ENCODE data around the gene RNF38.
"Not testable (repeated sequence)": the region's sequence is repeated elsewhere in the genome, so short reads cannot be mapped to it uniquely, and the experiment has no call there.

RNF38 gene

DNA sequence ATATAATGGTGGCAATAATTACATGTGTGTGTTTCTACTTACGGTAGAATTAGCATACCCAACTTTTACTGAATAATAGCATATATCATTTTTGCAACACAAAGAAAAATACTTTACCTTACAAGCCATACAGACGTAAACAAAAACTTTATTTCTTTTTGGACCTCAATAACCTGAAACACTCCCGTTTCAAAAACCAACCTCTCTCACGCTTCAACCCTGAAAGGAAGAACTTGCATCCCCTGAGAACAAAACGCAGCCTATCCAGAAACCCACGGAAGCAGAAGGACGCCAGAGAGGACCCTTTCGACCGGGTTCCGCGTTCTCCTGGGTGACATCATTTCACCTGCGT lies at the start of gene RNF38:
TSS of gene RNF38 (minus strand) at position 290 of the 352 bp plus-strand sequence. CDS start at position 129, 161 bp downstream.
- DNase-seq (ENCODE audit: low read depth) = no peak

DNA sequence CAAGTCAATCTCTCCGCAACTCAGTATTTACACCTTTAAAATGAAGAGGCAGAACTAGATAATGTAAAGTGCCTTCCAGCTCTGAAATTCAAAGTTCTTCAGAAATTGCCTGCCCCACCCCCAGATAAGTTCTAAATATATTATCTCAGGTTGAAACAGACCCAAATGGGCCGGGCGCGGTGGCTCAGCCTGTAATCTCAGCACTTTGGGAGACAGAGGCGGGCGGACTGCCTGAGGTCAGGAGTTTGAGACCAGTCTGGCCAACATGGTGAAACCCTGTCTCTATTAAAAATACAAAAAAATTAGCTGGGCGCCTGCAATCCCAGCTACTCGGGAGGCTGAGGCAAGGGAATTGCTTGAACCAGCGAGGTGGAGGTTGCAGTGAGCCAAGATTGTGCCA lies 48.5 kb upstream of the RNF38 start:
- not testable (repeated sequence) for DNase-seq (ENCODE audit: low read depth)

- no peak for DNase-seq (ENCODE audit: low read depth)
Observed at GRCh38 chr9:36448017-36448416, 47.9 kb upstream of the RNF38 start.

DNA sequence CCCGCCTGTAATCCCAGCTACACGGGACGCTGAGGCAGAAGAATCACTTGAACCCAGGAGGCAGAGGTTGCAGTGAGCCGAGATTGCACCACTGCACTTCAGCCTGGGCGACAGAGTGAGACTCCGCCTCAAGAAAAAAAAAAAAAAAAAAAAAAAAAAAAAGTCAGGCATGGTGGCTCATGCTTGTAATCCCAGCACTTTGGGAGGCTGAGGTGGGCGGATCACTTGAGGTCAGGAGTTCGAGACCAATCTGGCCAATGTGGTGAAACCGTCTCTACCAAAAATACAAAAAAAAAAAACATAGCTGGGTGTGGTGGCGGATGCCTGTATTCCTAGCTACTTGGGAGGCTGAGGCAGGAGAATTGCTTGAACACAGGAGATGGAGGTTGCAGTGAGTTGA lies 46.6 kb upstream of the RNF38 start:
- DNase-seq (ENCODE audit: low read depth) = not testable (repeated sequence)

DNA sequence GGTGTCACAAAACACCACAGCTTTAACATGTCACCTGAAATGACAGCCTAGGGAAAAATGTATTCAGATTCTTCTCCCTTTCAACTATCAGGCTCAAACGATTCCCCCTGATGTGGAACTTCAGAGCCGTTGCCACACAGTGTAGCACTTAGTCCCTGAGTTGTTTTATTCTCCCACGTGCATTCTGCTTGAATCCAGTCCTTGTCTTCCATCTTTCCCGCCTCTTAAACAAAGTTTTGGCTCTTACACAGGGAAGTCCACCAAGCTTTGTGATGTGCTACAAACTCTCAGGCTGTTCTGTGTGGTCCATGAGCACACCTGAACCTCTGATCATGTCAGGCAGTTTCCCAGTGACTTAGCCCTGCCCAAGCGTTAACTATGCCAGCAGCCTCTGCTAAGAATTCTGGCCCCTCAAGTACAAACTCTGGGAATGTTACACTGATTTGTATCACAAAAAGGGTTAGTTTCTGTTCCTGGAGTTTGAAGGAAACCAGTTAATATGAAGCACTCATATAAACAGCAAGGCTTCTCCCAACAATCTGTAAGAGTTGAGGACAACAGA lies 45.8 kb upstream of the RNF38 start:
- DNase-seq (ENCODE audit: low read depth) = no peak

GRCh38 chr9:36444203-36444602 lies 44.1 kb upstream of the RNF38 start:
- DNase-seq (ENCODE audit: low read depth) = no peak

DNA sequence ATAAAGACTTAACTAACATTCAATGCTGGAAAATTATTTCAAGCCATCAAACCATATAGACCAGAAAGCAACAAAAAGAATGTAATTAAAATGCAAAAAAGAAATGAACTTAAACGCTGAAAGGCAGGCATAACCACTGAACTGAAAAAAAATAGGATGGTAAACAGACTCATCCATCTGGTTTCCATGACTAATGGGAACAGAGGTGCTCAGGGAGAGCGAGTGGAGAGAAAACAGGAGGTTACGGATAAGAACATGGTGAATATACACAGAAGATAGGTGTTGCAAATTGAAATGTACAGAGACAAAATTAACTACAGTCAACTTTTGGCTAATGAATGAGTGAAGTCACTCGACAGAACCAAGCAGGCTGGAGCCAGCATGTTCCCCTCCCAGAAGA lies 43.5 kb upstream of the RNF38 start:
- peak; percentile 71 for DNase-seq (ENCODE audit: low read depth)

DNA sequence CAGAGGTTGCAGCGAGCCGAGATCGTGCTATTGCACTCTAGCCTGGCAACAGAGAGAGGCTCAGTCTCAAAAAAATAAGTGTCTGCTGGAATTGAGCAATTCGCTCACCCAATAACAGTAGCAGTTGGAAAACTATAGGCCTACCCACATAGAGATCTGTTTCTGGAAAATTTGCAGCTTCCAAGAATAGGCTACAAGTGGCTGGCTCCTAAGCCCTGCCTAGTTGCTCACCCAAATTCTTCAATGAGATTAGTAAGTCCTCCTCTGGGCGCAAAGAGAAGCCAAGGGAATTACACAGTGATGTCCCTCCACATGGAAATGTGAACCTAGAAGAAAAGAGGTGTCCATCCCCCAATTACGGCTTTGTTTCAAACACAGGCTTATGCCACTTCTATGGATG lies 42.6 kb upstream of the RNF38 start:
- DNase-seq (ENCODE audit: low read depth) = no peak

DNA sequence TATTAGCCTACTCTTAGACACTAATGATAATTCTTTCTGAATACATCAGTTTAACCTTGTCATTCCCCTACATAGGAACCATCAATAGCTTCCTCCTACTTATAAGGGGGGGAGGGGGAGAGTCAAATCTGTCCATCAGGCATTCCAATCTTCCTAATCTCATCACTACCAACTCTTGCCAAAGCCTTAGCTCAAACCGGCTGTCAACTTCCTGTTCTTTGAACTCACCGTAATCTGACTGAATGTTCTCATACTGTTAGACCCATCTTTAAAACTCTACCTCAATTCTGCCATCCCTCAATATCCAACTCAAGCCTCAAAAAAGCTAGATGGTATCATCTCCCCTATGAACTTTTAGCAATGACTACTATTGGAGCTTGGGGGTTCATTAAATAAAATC lies 41.9 kb upstream of the RNF38 start:
- peak; percentile 27 for DNase-seq (ENCODE audit: low read depth)

GRCh38 chr9:36438536-36439236 lies 38.6 kb upstream of the RNF38 start:
- DNase-seq (ENCODE audit: low read depth) = no peak

DNA sequence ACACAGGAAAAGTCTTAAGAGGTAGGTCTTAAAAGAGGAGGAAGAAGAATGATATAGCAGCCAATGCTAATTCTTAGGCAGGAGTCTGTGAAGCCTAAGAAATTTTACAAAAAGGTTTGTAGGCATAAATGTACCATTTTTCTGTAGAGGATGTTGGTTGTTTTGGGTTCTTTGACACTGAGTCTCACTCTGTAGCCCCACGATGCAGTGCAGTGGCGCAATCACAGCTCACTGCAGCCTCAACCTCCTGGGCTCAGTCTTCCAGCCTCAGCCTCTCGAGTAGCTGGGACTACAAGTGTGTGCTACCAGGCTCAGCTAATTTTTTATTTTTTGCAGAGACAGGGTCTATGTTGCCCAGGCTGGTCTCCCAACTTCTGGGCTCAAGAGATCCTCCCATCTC lies 37.7 kb upstream of the RNF38 start:
- DNase-seq (ENCODE audit: low read depth) = no peak

DNA sequence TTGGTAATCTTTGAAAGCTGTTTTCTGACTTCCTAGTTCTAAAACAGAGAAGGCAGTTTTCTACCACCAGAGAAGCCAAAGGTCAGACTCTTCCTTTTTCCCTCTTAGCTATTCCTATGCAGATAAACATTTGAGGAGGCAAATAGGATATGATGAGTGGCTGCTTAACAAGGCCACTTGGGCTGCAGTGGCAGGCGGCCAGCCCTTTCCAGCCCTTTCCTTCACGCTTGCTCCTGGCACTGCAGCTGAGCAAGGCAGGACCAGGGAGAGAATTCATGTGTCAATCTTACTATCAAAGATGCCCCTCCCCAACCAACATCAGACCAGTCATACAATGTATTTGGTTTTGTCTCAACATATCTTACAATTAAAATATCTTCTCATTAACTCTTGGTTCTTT lies 36.8 kb upstream of the RNF38 start:
- no peak for DNase-seq (ENCODE audit: low read depth)

DNA sequence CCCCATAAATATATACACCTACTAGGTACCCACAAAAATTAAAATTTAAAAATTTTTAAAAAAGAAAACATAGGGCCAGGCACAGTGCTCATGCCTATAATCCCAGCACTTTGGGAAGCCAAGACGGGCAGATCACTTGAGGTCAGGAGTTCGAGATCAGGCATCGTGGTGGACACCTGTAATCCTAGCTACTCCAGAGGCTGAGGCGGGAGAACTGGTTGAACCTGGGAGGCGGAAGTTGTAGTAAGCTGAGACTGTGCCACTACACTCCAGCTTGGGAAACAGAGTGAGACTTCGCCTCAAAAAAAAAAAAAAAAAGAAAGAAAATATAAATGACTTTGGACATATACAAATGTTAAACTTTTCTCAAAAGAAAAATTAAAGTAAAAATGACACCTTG lies 33.3 kb upstream of the RNF38 start:
- no peak for DNase-seq (ENCODE audit: low read depth)

DNA sequence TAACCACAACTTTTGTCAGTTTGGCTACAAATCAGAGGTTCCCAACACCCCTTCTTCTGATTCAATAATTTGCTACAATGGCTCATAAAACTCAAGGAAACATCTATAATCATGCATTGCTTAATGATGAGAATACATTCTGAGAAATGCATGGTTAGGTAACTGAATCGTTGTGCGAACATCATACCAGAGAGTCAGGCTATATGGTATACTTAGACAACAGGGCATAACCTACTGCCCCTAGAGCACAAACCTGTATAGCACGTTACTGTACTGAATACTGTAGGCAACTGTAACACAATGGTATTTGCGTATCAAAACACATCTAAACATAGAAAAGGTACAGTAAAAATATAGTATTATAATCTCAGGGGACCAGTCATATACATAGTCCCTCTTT lies 31.0 kb upstream of the RNF38 start:
- no peak for DNase-seq (ENCODE audit: low read depth)

DNA sequence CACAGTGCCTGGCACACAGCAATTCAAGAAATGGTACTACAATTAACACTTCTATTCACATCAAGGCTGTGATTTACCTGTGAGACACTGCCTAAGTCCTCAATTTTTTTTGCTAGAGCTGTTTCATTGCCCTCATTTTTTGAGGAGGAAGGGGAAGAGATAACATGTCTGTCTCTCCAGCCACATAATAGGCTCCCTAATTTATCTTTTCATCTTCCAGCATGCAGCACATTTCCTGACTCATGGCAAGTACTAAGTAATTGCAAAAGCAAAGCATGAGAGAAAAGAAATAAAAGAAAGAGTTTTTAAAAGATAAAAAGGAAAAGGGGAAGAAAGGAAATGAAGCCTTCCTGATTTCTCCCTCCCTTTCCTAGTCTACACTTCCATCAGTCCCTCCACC lies 26.9 kb upstream of the RNF38 start:
- DNase-seq (ENCODE audit: low read depth) = peak; percentile 54

DNA sequence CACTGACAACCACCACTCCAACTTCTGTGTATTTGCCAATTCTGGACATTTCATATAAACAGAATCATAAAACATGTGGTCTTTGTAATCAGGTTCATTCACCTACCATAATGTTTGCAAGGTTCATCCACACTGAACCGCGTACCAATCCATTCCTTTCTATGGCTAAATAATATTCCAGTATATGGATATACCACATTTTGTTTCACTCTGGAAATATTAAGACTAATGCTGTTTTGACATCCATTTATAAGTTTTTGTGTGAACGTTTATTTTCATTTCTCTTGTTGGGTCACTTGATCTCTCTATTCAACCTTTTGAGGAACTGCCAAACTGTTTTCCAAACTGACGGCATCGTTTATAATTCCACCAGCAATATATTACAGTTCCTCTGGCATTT lies 26.3 kb upstream of the RNF38 start:
- no peak for DNase-seq (ENCODE audit: low read depth)

GRCh38 chr9:36424289-36425055 lies 24.4 kb upstream of the RNF38 start:
- no peak for DNase-seq (ENCODE audit: low read depth)

- no peak for DNase-seq (ENCODE audit: low read depth)
Observed at GRCh38 chr9:36423206-36423605, 23.1 kb upstream of the RNF38 start.

- DNase-seq (ENCODE audit: low read depth) = no peak
Observed at GRCh38 chr9:36416890-36417289, 16.8 kb upstream of the RNF38 start.

DNA sequence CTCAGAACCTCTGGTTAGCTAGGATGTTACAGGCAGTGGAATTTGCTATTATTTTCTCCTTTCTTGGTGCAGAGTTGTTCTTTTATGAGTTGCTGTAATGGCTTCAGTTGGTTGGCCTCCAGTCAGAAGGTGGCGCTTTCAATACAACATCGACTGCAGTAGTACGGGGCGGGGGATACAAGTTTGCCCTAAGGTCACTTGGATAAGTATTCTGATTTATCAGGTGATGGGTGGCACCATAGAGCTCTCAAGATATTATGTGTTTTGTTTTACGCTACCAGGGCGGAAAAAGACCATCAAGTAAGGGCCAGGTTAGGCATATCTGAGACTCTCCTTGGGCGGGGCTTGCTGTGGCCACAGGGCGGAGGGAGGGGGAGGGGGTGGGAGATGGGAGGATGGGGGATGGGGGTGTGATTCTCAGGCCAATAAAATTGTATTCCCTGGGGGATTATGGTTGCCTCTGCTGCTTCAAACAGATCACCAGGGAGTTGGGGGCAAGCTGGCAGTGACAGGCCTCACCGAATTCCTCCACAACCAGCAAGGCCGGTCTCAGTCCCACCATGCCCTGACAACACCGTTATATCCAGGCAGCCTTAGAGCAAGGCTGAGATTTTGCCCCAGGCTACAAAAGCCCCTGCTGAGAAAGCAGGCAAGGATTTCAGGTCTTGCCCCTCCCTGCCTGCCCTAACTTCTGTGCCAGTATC lies 15.9 kb upstream of the RNF38 start:
- DNase-seq (ENCODE audit: low read depth) = no peak

DNA sequence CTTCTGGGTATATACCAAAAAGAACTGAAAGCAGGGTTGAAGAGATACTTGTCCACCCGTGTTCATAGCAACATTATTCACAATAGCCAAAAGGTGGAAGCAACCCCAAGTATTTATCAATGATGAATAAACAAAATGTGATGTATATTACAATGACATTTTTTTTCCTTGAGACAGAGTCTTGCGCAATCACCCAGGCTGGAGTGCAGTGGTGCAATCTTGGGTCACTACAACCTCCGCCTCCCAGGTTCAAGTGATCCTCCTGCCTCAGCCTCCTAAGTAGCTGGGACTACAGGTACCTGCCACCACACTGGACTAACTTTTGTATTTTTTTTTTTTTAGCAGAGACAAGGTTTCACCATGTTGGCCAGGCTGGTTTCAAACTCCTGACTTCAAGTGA lies 11.3 kb upstream of the RNF38 start:
- DNase-seq (ENCODE audit: low read depth) = not testable (repeated sequence)

- not testable (repeated sequence) for DNase-seq (ENCODE audit: low read depth)
Observed at GRCh38 chr9:36409076-36409475, 9.0 kb upstream of the RNF38 start.

Data from amniotic epithelial cell (primary cell).